Measurements from ENCODE around the gene WNK4. TPM values are rescaled to one million over a fixed set of nuclear protein-coding genes. Genes with fewer than 3 reads are reported as not detected.
A peak's percentile ranks its signal among the peaks of the same experiment; 100 is the strongest.

WNK4 gene
- total and polyA plus RNA-seq, 4 experiments from 2014 or later: 0.14 to 0.41 TPM; not detected in 2

- ChIA-PET CTCF (ENCODE audit: partially characterized antibody) (interaction anchor here (1.3 kb wide), 1 partner anchor 217 kb away, joined by 3 read pairs; no protein-coding TSS in a partner anchor), POLR2A (ENCODE audit: partially characterized antibody) (interaction anchor here (0.9 to 4.6 kb wide), 2 partner anchors 12 to 22 kb away, joined by 3 to 61 read pairs; partner anchors contain the start of gene PSME3)
- H3K4me3 Mint-ChIP-seq: peak overlapping the region in 2 of 8 donors; percentile 30 to 55
- peaks cover 32 to 51% of the 10 kb centered on the region in 2 donors for H3K36me3 Mint-ChIP-seq
- peaks cover 42% of the 10 kb centered on the region for H3K36me3 ChIP-seq (ENCODE audit: insufficient read depth, low read length)
- no peaks in the 10 kb centered on the region for H3K9me3 Mint-ChIP-seq
- no peaks in the 10 kb centered on the region for H3K9me3 ChIP-seq (ENCODE audit: control insufficient read depth in 1 of 2, low read length in 2 of 2)
- peaks cover 15 to 41% (median 24%) of the 10 kb centered on the region in 4 donors for H3K4me1 Mint-ChIP-seq
- no peak for DNase-seq
- intact Hi-C loops (cut with micrococcal nuclease): loop anchor here (5.0 kb wide), 1 partner anchor 541 kb away; no protein-coding TSS in a partner anchor
- no peaks in the 10 kb centered on the region for H3K27me3 Mint-ChIP-seq
- peaks cover 15% of the 10 kb centered on the region for H3K4me1 ChIP-seq (ENCODE audit: insufficient read depth, low read length)
- H3K27ac ChIP-seq (ENCODE audit: low read depth, low read length): no peak overlapping the region
- H3K4me3 ChIP-seq (ENCODE audit: low read length in 2 of 2): no peak overlapping the region
- H3K27ac Mint-ChIP-seq: peak overlapping the region in 2 of 7 donors; percentile 7 to 35
- no peaks in the 10 kb centered on the region for H3K27me3 ChIP-seq (ENCODE audit: insufficient read depth, low read length)
Observed at GRCh38 chr17:42821176-42821575, 40.8 kb downstream of the WNK4 start.

- H3K27ac Mint-ChIP-seq: no peak overlapping the region
- no peak overlapping the region for H3K4me3 ChIP-seq (ENCODE audit: low read length in 2 of 2)
- no peaks in the 10 kb centered on the region for H3K36me3 ChIP-seq (ENCODE audit: insufficient read depth, low read length)
- no peak overlapping the region for H3K27ac ChIP-seq (ENCODE audit: low read depth, low read length)
- H3K4me1 Mint-ChIP-seq: peaks cover 12 to 25% (median 17%) of the 10 kb centered on the region in 4 donors
- no peaks in the 10 kb centered on the region for H3K27me3 ChIP-seq (ENCODE audit: insufficient read depth, low read length)
- intact Hi-C loops (cut with micrococcal nuclease): no loop called here
- no peaks in the 10 kb centered on the region for H3K9me3 ChIP-seq (ENCODE audit: control insufficient read depth in 1 of 2, low read length in 2 of 2)
- peaks cover 0 to 6% of the 10 kb centered on the region in 2 donors for H3K36me3 Mint-ChIP-seq
- ChIA-PET CTCF (ENCODE audit: partially characterized antibody) (no interaction called here), POLR2A (ENCODE audit: partially characterized antibody) (no interaction called here)
- no peak overlapping the region for H3K4me3 Mint-ChIP-seq
- H3K9me3 Mint-ChIP-seq: peaks cover 0 to 2% (median 0%) of the 10 kb centered on the region in 8 donors
- H3K27me3 Mint-ChIP-seq: peaks cover 0 to 2% of the 10 kb centered on the region in 2 donors
- peaks cover 18% of the 10 kb centered on the region for H3K4me1 ChIP-seq (ENCODE audit: insufficient read depth, low read length)
- DNase-seq: no peak
Observed at GRCh38 chr17:42827472-42827871, 47.1 kb downstream of the WNK4 start.

- H3K9me3 ChIP-seq (ENCODE audit: control insufficient read depth in 1 of 2, low read length in 2 of 2): no peaks in the 10 kb centered on the region
- no peak for DNase-seq
- H3K4me3 ChIP-seq (ENCODE audit: low read length in 2 of 2): no peak overlapping the region
- Mint-ChIP-seq H3K9me3 (peaks cover 0 to 3% (median 0%) of the 10 kb centered on the region in 8 donors), H3K27me3 (peaks cover 0 to 2% of the 10 kb centered on the region in 2 donors), H3K27ac (peak overlapping the region in 4 of 7 donors; percentile 1 to 68 (median 49)), H3K4me1 (peaks cover 16 to 28% (median 23%) of the 10 kb centered on the region in 4 donors), H3K36me3 (peaks cover 2 to 18% of the 10 kb centered on the region in 2 donors), H3K4me3 (peak overlapping the region in 3 of 8 donors; percentile 11 to 47 (median 43))
- intact Hi-C loops (cut with micrococcal nuclease): loop anchor here (10.0 kb wide), 1 partner anchor 654 kb away; the partner anchor contains the start of gene DHX8
- peaks cover under 1% of the 10 kb centered on the region for H3K36me3 ChIP-seq (ENCODE audit: insufficient read depth, low read length)
- ChIA-PET POLR2A (ENCODE audit: partially characterized antibody) (no interaction called here), CTCF (ENCODE audit: partially characterized antibody) (interaction anchor here (1.1 kb wide), 1 partner anchor 11 kb away, joined by 5 read pairs; no protein-coding TSS in a partner anchor)
- H3K4me1 ChIP-seq (ENCODE audit: insufficient read depth, low read length): peaks cover 17% of the 10 kb centered on the region
- H3K27ac ChIP-seq (ENCODE audit: low read depth, low read length): no peak overlapping the region
- no peaks in the 10 kb centered on the region for H3K27me3 ChIP-seq (ENCODE audit: insufficient read depth, low read length)
Observed at GRCh38 chr17:42830971-42831370, 50.6 kb downstream of the WNK4 start.

- peak overlapping the region; percentile 99 to 100 (median 99) for H3K27ac Mint-ChIP-seq
- peak overlapping the region; percentile 72 to 97 for H3K4me3 ChIP-seq (ENCODE audit: low read length in 2 of 2)
- no peak for DNase-seq
- H3K4me3 Mint-ChIP-seq: peak overlapping the region; percentile 93 to 97 (median 96)
- H3K9me3 ChIP-seq (ENCODE audit: control insufficient read depth in 1 of 2, low read length in 2 of 2): no peaks in the 10 kb centered on the region
- peaks cover 8% of the 10 kb centered on the region for H3K36me3 ChIP-seq (ENCODE audit: insufficient read depth, low read length)
- peaks cover 0 to 3% (median 0%) of the 10 kb centered on the region in 8 donors for H3K9me3 Mint-ChIP-seq
- peaks cover 18 to 28% (median 23%) of the 10 kb centered on the region in 4 donors for H3K4me1 Mint-ChIP-seq
- H3K27me3 ChIP-seq (ENCODE audit: insufficient read depth, low read length): no peaks in the 10 kb centered on the region
- POLR2A ChIA-PET (ENCODE audit: partially characterized antibody): interaction anchor here (0.6 to 3.1 kb wide), 12 partner anchors 9 to 652 kb away, joined by 3 to 61 read pairs (median 6); partner anchors contain the start of genes BECN1, DHX8, PSMC3IP and RPL27
- intact Hi-C loops (cut with micrococcal nuclease): loop anchor here (10.0 kb wide), 1 partner anchor 652 kb away; the partner anchor contains the start of gene DHX8
- CTCF ChIA-PET (ENCODE audit: partially characterized antibody): interaction anchor here (2.9 kb wide), 1 partner anchor 8 kb away, joined by 16 read pairs; the partner anchor contains the start of gene BECN1
- H3K27ac ChIP-seq (ENCODE audit: low read depth, low read length): peak overlapping the region; percentile 94
- peaks cover 9 to 27% of the 10 kb centered on the region in 2 donors for H3K36me3 Mint-ChIP-seq
- peaks cover 0 to 2% of the 10 kb centered on the region in 2 donors for H3K27me3 Mint-ChIP-seq
- peaks cover 17% of the 10 kb centered on the region for H3K4me1 ChIP-seq (ENCODE audit: insufficient read depth, low read length)
Observed at GRCh38 chr17:42832213-42832933, 52.0 kb downstream of the WNK4 start.

- Mint-ChIP-seq H3K4me3 (peak within 1 kb of the TSS; percentile 93 to 97 (median 96)), H3K27ac (peak within 1 kb of the TSS; percentile 99 to 100 (median 99)), H3K36me3 (peaks cover 16 to 35% of the 10 kb centered on the region in 2 donors), H3K27me3 (no peaks in the 10 kb centered on the region), H3K4me1 (peaks cover 19 to 31% (median 25%) of the 10 kb centered on the region in 4 donors), H3K9me3 (peaks cover 0 to 3% (median 0%) of the 10 kb centered on the region in 8 donors)
- H3K4me3 ChIP-seq (ENCODE audit: low read length in 2 of 2): peak within 1 kb of the TSS; percentile 72 to 97
- ChIA-PET POLR2A (ENCODE audit: partially characterized antibody) (interaction anchor here (0.6 to 3.1 kb wide), 16 partner anchors 9 to 651 kb away, joined by 3 to 61 read pairs (median 4); partner anchors contain the start of genes BECN1, DHX8, PSMC3IP and RPL27), CTCF (ENCODE audit: partially characterized antibody) (interaction anchor here (0.7 to 2.9 kb wide), 8 partner anchors 9 to 528 kb away, joined by 3 to 16 read pairs (median 4); partner anchors contain the start of genes AOC2, BECN1, RPL27 and VPS25)
- peaks cover 17% of the 10 kb centered on the region for H3K4me1 ChIP-seq (ENCODE audit: insufficient read depth, low read length)
- peak; percentile 88 to 92 (median 90) for DNase-seq
- peaks cover 16% of the 10 kb centered on the region for H3K36me3 ChIP-seq (ENCODE audit: insufficient read depth, low read length)
- intact Hi-C loops (cut with micrococcal nuclease): loop anchor here (1.0 to 10.0 kb wide), 2 partner anchors 9 to 652 kb away; partner anchors contain the start of genes BECN1 and DHX8
- H3K9me3 ChIP-seq (ENCODE audit: control insufficient read depth in 1 of 2, low read length in 2 of 2): no peaks in the 10 kb centered on the region
- no peaks in the 10 kb centered on the region for H3K27me3 ChIP-seq (ENCODE audit: insufficient read depth, low read length)
- H3K27ac ChIP-seq (ENCODE audit: low read depth, low read length): peak within 1 kb of the TSS; percentile 94
Observed at GRCh38 chr17:42832934-42833766, 52.7 kb downstream of the WNK4 start, which contains the start of gene PSME3. TSS of gene PSME3 (plus strand) at chr17:42833397. CDS start at chr17:42833632, 235 bp downstream.

GRCh38 chr17:42833767-42834422, 53.5 kb downstream of the WNK4 start:
- intact Hi-C loops (cut with micrococcal nuclease): loop anchor here (1.0 to 10.0 kb wide), 2 partner anchors 10 to 651 kb away; partner anchors contain the start of genes BECN1 and DHX8
- Mint-ChIP-seq H3K4me3 (peak overlapping the region; percentile 93 to 97 (median 96)), H3K4me1 (peaks cover 19 to 35% (median 25%) of the 10 kb centered on the region in 4 donors), H3K36me3 (peaks cover 20 to 41% of the 10 kb centered on the region in 2 donors), H3K9me3 (peaks cover 0 to 3% (median 0%) of the 10 kb centered on the region in 8 donors), H3K27ac (peak overlapping the region; percentile 99 to 100 (median 99)), H3K27me3 (no peaks in the 10 kb centered on the region)
- Histone ChIP-seq H3K9me3 (ENCODE audit: control insufficient read depth in 1 of 2, low read length in 2 of 2) (no peaks in the 10 kb centered on the region), H3K27me3 (ENCODE audit: insufficient read depth, low read length) (no peaks in the 10 kb centered on the region), H3K4me3 (ENCODE audit: low read length in 2 of 2) (peak overlapping the region; percentile 72 to 97), H3K4me1 (ENCODE audit: insufficient read depth, low read length) (peaks cover 17% of the 10 kb centered on the region), H3K36me3 (ENCODE audit: insufficient read depth, low read length) (peaks cover 24% of the 10 kb centered on the region), H3K27ac (ENCODE audit: low read depth, low read length) (peak overlapping the region; percentile 94)
- POLR2A ChIA-PET (ENCODE audit: partially characterized antibody): interaction anchor here (0.6 to 3.1 kb wide), 11 partner anchors 8 to 535 kb away, joined by 3 to 61 read pairs (median 4); partner anchors contain the start of genes BECN1, PSMC3IP, RPL27 and TMEM106A
- no peak for DNase-seq
- CTCF ChIA-PET (ENCODE audit: partially characterized antibody): interaction anchor here (0.7 to 2.9 kb wide), 8 partner anchors 9 to 527 kb away, joined by 3 to 16 read pairs (median 4); partner anchors contain the start of genes AOC2, BECN1, RPL27 and VPS25

Data from CD4-positive, alpha-beta memory T cell (primary cell).